H1 (cell line): ENCODE results near the gene TIMP4. TPM values are rescaled to one million over a fixed set of nuclear protein-coding genes. Genes with fewer than 3 reads are reported as not detected.

Experiments used
- CEBPB ChIP-seq: IDR thresholded peaks from 2 replicates; pipeline ENCODE4 v1.6.1; 2012; ENCODE audit warnings: low read depth, low read length
- GABPA ChIP-seq: IDR thresholded peaks from 2 replicates; pipeline ENCODE4 v1.6.1; 2011; ENCODE audit warnings: mild to moderate bottlenecking, low read length, moderate library complexity, borderline replicate concordance; ENCODE audit not compliant: insufficient read depth
- POLR2A ChIP-seq, 2 experiments: IDR thresholded peaks; 1 replicate in 1 of 2; 2 replicates in 1 of 2; pipeline ENCODE4 v1.6.1; 2011; ENCODE audit warnings: low read depth in 2 of 2, low read length in 2 of 2, mild to moderate bottlenecking in 2 of 2; ENCODE audit errors: control extremely low read depth in 1 of 2
- SP4 ChIP-seq: IDR thresholded peaks from 2 replicates; pipeline ENCODE4 v1.6.1; 2012; ENCODE audit warnings: low read length, inconsistent platforms
- TCF12 ChIP-seq: IDR thresholded peaks from 2 replicates; pipeline ENCODE4 v1.6.1; 2011; ENCODE audit warnings: low read depth, mild to moderate bottlenecking, low read length
- TEAD4 ChIP-seq: IDR thresholded peaks from 2 replicates; pipeline ENCODE4 v1.6.1; 2012; ENCODE audit warnings: low read depth, low read length, inconsistent platforms, mixed read lengths
- polyA plus RNA-seq, 7 experiments: library from polyadenylated mRNA; depleted of rRNA in 3 of 7; stranded (reverse) in 5 of 7; unstranded in 2 of 7; fragments of >200 nt in 5 of 7; fragments of 200-250 nt in 2 of 7; gene quantifications; 1 replicate in 5 of 7; 2 replicates in 1 of 7; 4 replicates in 1 of 7; pipeline versions ENCODE4 v1.2.1 to v1.2.3, GENCODE V29; 2011 to 2013; ENCODE audit warnings: missing spikeins in 2 of 7, mixed read lengths in 2 of 7
- total RNA-seq: library from RNA; stranded (reverse); fragmentation: NEBNext Ultra II Directional; extraction: Animal tissue kit (Norgen Biotek cat#: 25700); gene quantifications from 2 replicates; pipeline ENCODE4 v1.2.1, GENCODE V29; 2021
- TF ChIP-seq, protein P1 (sequence below): fragments of 300-600 bp; sonication (generic); IDR thresholded peaks from 2 replicates; pipeline ENCODE4 v1.7.1; 2012; ENCODE audit warnings: low read length, moderate library complexity, mild to moderate bottlenecking, inconsistent platforms; ENCODE audit not compliant: insufficient replicate concordance
- TF ChIP-seq, protein P2 (sequence below): IDR thresholded peaks from 2 replicates; pipeline ENCODE4 v1.6.1; 2011; ENCODE audit warnings: low read length, improper control_type of control experiment

TIMP4 gene
- total and polyA plus RNA-seq, 2 of the 8 experiments (the other 6 are each of a cell fraction or from before 2014, with no cell fraction given): 5.1 to 8.7 TPM

DNA sequence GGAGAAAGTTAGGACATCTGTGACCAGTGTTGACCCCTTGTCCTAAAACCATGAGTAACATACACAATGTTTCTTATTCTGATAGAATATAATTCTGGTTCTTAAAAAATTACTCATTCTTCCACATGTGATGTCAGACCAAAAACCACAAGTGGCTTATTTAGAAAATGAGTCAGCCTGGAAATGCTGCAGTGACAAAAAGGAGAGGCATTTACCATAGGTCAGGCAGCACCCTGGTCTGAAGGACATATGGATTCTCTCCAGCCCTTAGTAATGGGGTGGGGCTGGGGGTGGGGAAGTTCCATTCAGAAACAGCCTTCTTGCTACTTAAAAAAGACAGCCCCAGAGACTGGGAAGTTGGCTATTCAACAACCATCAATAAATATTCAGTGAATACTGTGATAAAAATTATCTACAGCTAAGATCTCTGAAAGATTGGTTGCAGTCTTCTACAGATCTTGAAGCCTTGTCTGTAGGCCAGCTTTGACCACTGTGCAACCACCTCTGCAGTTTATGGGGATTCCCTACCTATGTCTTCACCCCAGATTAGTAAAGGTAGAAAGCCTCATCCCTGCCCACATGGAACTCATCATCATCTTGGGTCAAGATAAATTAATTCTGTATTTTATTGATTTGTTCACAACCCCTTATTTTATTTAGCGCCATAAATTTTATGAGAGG, 34.9 kb upstream of the TIMP4 start (continued):
- TF ChIP-seq, protein P1, sequence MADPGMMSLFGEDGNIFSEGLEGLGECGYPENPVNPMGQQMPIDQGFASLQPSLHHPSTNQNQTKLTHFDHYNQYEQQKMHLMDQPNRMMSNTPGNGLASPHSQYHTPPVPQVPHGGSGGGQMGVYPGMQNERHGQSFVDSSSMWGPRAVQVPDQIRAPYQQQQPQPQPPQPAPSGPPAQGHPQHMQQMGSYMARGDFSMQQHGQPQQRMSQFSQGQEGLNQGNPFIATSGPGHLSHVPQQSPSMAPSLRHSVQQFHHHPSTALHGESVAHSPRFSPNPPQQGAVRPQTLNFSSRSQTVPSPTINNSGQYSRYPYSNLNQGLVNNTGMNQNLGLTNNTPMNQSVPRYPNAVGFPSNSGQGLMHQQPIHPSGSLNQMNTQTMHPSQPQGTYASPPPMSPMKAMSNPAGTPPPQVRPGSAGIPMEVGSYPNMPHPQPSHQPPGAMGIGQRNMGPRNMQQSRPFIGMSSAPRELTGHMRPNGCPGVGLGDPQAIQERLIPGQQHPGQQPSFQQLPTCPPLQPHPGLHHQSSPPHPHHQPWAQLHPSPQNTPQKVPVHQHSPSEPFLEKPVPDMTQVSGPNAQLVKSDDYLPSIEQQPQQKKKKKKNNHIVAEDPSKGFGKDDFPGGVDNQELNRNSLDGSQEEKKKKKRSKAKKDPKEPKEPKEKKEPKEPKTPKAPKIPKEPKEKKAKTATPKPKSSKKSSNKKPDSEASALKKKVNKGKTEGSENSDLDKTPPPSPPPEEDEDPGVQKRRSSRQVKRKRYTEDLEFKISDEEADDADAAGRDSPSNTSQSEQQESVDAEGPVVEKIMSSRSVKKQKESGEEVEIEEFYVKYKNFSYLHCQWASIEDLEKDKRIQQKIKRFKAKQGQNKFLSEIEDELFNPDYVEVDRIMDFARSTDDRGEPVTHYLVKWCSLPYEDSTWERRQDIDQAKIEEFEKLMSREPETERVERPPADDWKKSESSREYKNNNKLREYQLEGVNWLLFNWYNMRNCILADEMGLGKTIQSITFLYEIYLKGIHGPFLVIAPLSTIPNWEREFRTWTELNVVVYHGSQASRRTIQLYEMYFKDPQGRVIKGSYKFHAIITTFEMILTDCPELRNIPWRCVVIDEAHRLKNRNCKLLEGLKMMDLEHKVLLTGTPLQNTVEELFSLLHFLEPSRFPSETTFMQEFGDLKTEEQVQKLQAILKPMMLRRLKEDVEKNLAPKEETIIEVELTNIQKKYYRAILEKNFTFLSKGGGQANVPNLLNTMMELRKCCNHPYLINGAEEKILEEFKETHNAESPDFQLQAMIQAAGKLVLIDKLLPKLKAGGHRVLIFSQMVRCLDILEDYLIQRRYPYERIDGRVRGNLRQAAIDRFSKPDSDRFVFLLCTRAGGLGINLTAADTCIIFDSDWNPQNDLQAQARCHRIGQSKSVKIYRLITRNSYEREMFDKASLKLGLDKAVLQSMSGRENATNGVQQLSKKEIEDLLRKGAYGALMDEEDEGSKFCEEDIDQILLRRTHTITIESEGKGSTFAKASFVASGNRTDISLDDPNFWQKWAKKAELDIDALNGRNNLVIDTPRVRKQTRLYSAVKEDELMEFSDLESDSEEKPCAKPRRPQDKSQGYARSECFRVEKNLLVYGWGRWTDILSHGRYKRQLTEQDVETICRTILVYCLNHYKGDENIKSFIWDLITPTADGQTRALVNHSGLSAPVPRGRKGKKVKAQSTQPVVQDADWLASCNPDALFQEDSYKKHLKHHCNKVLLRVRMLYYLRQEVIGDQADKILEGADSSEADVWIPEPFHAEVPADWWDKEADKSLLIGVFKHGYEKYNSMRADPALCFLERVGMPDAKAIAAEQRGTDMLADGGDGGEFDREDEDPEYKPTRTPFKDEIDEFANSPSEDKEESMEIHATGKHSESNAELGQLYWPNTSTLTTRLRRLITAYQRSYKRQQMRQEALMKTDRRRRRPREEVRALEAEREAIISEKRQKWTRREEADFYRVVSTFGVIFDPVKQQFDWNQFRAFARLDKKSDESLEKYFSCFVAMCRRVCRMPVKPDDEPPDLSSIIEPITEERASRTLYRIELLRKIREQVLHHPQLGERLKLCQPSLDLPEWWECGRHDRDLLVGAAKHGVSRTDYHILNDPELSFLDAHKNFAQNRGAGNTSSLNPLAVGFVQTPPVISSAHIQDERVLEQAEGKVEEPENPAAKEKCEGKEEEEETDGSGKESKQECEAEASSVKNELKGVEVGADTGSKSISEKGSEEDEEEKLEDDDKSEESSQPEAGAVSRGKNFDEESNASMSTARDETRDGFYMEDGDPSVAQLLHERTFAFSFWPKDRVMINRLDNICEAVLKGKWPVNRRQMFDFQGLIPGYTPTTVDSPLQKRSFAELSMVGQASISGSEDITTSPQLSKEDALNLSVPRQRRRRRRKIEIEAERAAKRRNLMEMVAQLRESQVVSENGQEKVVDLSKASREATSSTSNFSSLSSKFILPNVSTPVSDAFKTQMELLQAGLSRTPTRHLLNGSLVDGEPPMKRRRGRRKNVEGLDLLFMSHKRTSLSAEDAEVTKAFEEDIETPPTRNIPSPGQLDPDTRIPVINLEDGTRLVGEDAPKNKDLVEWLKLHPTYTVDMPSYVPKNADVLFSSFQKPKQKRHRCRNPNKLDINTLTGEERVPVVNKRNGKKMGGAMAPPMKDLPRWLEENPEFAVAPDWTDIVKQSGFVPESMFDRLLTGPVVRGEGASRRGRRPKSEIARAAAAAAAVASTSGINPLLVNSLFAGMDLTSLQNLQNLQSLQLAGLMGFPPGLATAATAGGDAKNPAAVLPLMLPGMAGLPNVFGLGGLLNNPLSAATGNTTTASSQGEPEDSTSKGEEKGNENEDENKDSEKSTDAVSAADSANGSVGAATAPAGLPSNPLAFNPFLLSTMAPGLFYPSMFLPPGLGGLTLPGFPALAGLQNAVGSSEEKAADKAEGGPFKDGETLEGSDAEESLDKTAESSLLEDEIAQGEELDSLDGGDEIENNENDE: no peak
- TF ChIP-seq TEAD4 (no peak), TCF12 (no peak), GABPA (no peak), SP4 (no peak), CEBPB (no peak), POLR2A (IDR thresholded peaks at IDR 0.05; ENCODE audit: control extremely low read depth in 1 of 2, low read depth in 2 of 2, low read length in 2 of 2) (no peak)
- TF ChIP-seq, protein P2, sequence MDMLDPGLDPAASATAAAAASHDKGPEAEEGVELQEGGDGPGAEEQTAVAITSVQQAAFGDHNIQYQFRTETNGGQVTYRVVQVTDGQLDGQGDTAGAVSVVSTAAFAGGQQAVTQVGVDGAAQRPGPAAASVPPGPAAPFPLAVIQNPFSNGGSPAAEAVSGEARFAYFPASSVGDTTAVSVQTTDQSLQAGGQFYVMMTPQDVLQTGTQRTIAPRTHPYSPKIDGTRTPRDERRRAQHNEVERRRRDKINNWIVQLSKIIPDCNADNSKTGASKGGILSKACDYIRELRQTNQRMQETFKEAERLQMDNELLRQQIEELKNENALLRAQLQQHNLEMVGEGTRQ: no peak
